Uterus (tissue), 2 donors: ENCODE measurements around the gene SLC16A12.

Source experiments
- POLR2A ChIP-seq, 2 donors: fragments of 450-650 bp; IDR thresholded peaks; one replicate each; pipeline ENCODE4 v1.6.1; 2016; ENCODE audit warnings: antibody characterized with exemption in 2 of 2, mild to moderate bottlenecking in 1 of 2, moderate library complexity in 1 of 2
- TF ChIP-seq, protein P1 (sequence below), 4 experiments: fragments of 200-600 bp in 2 of 4; fragments of 450-650 bp in 2 of 4; sonication (generic) in 2 of 4; IDR thresholded peaks; one replicate each; pipeline ENCODE4 v1.5.1; 2016 to 2019; ENCODE audit warnings: antibody characterized with exemption in 4 of 4, mild to moderate bottlenecking in 2 of 4, moderate library complexity in 1 of 4

- TF ChIP-seq, protein P1, sequence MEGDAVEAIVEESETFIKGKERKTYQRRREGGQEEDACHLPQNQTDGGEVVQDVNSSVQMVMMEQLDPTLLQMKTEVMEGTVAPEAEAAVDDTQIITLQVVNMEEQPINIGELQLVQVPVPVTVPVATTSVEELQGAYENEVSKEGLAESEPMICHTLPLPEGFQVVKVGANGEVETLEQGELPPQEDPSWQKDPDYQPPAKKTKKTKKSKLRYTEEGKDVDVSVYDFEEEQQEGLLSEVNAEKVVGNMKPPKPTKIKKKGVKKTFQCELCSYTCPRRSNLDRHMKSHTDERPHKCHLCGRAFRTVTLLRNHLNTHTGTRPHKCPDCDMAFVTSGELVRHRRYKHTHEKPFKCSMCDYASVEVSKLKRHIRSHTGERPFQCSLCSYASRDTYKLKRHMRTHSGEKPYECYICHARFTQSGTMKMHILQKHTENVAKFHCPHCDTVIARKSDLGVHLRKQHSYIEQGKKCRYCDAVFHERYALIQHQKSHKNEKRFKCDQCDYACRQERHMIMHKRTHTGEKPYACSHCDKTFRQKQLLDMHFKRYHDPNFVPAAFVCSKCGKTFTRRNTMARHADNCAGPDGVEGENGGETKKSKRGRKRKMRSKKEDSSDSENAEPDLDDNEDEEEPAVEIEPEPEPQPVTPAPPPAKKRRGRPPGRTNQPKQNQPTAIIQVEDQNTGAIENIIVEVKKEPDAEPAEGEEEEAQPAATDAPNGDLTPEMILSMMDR (IDR thresholded peaks at IDR 0.05), result no peak
- no peak for TF ChIP-seq POLR2A (IDR thresholded peaks at IDR 0.05)
Measured at GRCh38 chr10:89468191-89468965, 67.0 kb downstream of the SLC16A12 start.
